Lower leg skin (tissue), 3 donors: ENCODE data around the gene FARP1.

Experiments used
- CTCF ChIP-seq, 3 donors: fragments of 450-650 bp; IDR thresholded peaks; one replicate each; pipeline ENCODE4 v1.5.1; 2016; ENCODE audit warnings: antibody characterized with exemption in 3 of 3, mild to moderate bottlenecking in 3 of 3, moderate library complexity in 2 of 3
- POLR2A ChIP-seq, 2 donors: fragments of 450-650 bp; IDR thresholded peaks; one replicate each; pipeline ENCODE4 v1.6.1; 2016 to 2017; ENCODE audit warnings: antibody characterized with exemption in 2 of 2, mild to moderate bottlenecking in 1 of 2, moderate library complexity in 1 of 2

- no peak for TF ChIP-seq CTCF (IDR thresholded peaks at IDR 0.05)
- TF ChIP-seq POLR2A (IDR thresholded peaks at IDR 0.05) = no peak
Observed at GRCh38 chr13:98394820-98395510, 252.1 kb downstream of the FARP1 start.
